ENCODE measurements around the gene FLT3LG. TPM values are rescaled to one million over a fixed set of nuclear protein-coding genes. Genes with fewer than 3 reads are reported as not detected.

Gene FLT3LG
- total RNA-seq, 4 donors from 2014 or later = 3.1 to 21.0 (median 7.6) TPM

- TF ChIP-seq EP300 (IDR thresholded peaks at IDR 0.05) = no peak
- peak in 1 of 2 donors; percentile 26 for TF ChIP-seq POLR2A (IDR thresholded peaks at IDR 0.05)
- peak; percentile 89 for TF ChIP-seq POLR2AphosphoS5 (IDR thresholded peaks at IDR 0.05)
- TF ChIP-seq CTCF (IDR thresholded peaks at IDR 0.05) = peak in 3 of 4 experiments; percentile 22 to 44 (median 30)
- Histone ChIP-seq H3K4me1 (peaks cover 0 to 62% (median 18%) of the 10 kb centered on the region in 3 donors), H3K4me3 (peak within 1 kb of the TSS; percentile 81 to 86), H3K27ac (peak within 1 kb of the TSS; percentile 95 to 100 (median 96)), H3K27me3 (no peaks in the 10 kb centered on the region), H3K36me3 (peaks cover 0 to 39% of the 10 kb centered on the region in 2 donors), H3K9me3 (no peaks in the 10 kb centered on the region)
- peak; percentile 78 for ATAC-seq
- WGBS, 2 donors (ENCODE audit: low coverage in 1 of 2) = 0% methylated on average over 9 to 13 of the region's 42 CpGs
Measured at GRCh38 chr19:49451430-49452181, 22.4 kb upstream of the FLT3LG start, which contains the start of gene PIH1D1. Gene PIH1D1 (minus strand): TSS chr19:49451814. CDS start chr19:49451574, 240 bp downstream.

GRCh38 chr19:49453013-49453756 lies 20.8 kb upstream of the FLT3LG start, which contains the start of gene ALDH16A1:
Gene ALDH16A1 (plus strand): TSS chr19:49453225. CDS start chr19:49453332, 107 bp downstream.
- Histone ChIP-seq H3K4me1 (peaks cover 0 to 61% (median 21%) of the 10 kb centered on the region in 3 donors), H3K36me3 (peaks cover 0 to 29% of the 10 kb centered on the region in 2 donors), H3K27me3 (no peaks in the 10 kb centered on the region), H3K9me3 (no peaks in the 10 kb centered on the region), H3K27ac (peak within 1 kb of the TSS; percentile 95 to 100 (median 96)), H3K4me3 (peak within 1 kb of the TSS; percentile 81 to 86)
- ATAC-seq = peak; percentile 94
- TF ChIP-seq POLR2A (IDR thresholded peaks at IDR 0.05) = peak; percentile 67 to 83
- peak in 1 of 4 experiments; percentile 2 for TF ChIP-seq CTCF (IDR thresholded peaks at IDR 0.05)
- TF ChIP-seq POLR2AphosphoS5 (IDR thresholded peaks at IDR 0.05) = peak; percentile 91
- no peak for TF ChIP-seq EP300 (IDR thresholded peaks at IDR 0.05)
- 0 to 1% methylated on average over 8 to 30 of the region's 66 CpGs for WGBS, 2 donors (ENCODE audit: low coverage in 1 of 2)

- no peak for TF ChIP-seq POLR2AphosphoS5 (IDR thresholded peaks at IDR 0.05)
- TF ChIP-seq EP300 (IDR thresholded peaks at IDR 0.05) = no peak
- no peak for TF ChIP-seq CTCF (IDR thresholded peaks at IDR 0.05)
- TF ChIP-seq POLR2A (IDR thresholded peaks at IDR 0.05) = no peak
- Histone ChIP-seq H3K27me3 (no peaks in the 10 kb centered on the region), H3K27ac (peak overlapping the region; percentile 95 to 100 (median 96)), H3K4me1 (peaks cover 0 to 61% (median 21%) of the 10 kb centered on the region in 3 donors), H3K4me3 (peak overlapping the region; percentile 49 to 81), H3K36me3 (peaks cover 0 to 29% of the 10 kb centered on the region in 2 donors), H3K9me3 (no peaks in the 10 kb centered on the region)
- ATAC-seq = no peak
- 15 to 31% methylated on average over 4 to 8 of the region's 10 CpGs for WGBS, 2 donors (ENCODE audit: low coverage in 1 of 2)
Measured at GRCh38 chr19:49453757-49454240, 20.2 kb upstream of the FLT3LG start.

- H3K36me3 ChIP-seq = peaks cover 0 to 32% of the 10 kb centered on the region in 2 donors
- peak overlapping the region in 3 of 4 donors; percentile 51 to 73 (median 69) for H3K27ac ChIP-seq
- WGBS, 2 donors (ENCODE audit: low coverage in 1 of 2) = 52 to 55% methylated on average over 5 of the region's 5 CpGs
- no peak overlapping the region for H3K4me3 ChIP-seq
- H3K27me3 ChIP-seq = no peaks in the 10 kb centered on the region
- no peak for ATAC-seq
- no peaks in the 10 kb centered on the region for H3K9me3 ChIP-seq
- TF ChIP-seq POLR2A (IDR thresholded peaks at IDR 0.05) = no peak
- TF ChIP-seq CTCF (IDR thresholded peaks at IDR 0.05) = no peak
- no peak for TF ChIP-seq EP300 (IDR thresholded peaks at IDR 0.05)
- TF ChIP-seq POLR2AphosphoS5 (IDR thresholded peaks at IDR 0.05) = peak; percentile 12
- peaks cover 0 to 51% (median 16%) of the 10 kb centered on the region in 3 donors for H3K4me1 ChIP-seq
Measured at GRCh38 chr19:49455773-49456172, 18.2 kb upstream of the FLT3LG start.

Data from gastroesophageal sphincter (tissue), 4 donors.